HepG2 (cell line): Measurements from ENCODE around the gene MCRIP2.

Source experiments
- ATF1 ChIP-seq: IDR thresholded peaks from 2 replicates; pipeline ENCODE4 v1.6.1; 2016; ENCODE audit warnings: mild to moderate bottlenecking, control low read depth
- CTCF ChIP-seq: sonication (generic); formaldehyde crosslinking; IDR thresholded peaks from 2 replicates; pipeline ENCODE4 v1.5.0; 2020; ENCODE audit warnings: mild to moderate bottlenecking, missing genetic modification reagents, moderate library complexity
- JUND ChIP-seq: sonication (generic); formaldehyde crosslinking; IDR thresholded peaks from 2 replicates; pipeline ENCODE4 v1.8.0; 2022; ENCODE audit warnings: mild to moderate bottlenecking, missing genetic modification reagents
- KLF13 ChIP-seq: sonication (generic); formaldehyde crosslinking; IDR thresholded peaks from 2 replicates; pipeline ENCODE4 v1.4.0; 2020; ENCODE audit warnings: mild to moderate bottlenecking, missing genetic modification reagents
- RAD51 ChIP-seq: fragments of 450-650 bp; IDR thresholded peaks from 2 replicates; pipeline ENCODE4 v1.6.1; 2016; ENCODE audit warnings: borderline replicate concordance
- ZNF841 ChIP-seq: sonication (generic); formaldehyde crosslinking; IDR thresholded peaks from 2 replicates; pipeline ENCODE4 v1.8.1; 2023; ENCODE audit warnings: missing genetic modification reagents, borderline replicate concordance

GRCh38 chr16:595942-596735, 45.5 kb upstream of the MCRIP2 start:
- TF ChIP-seq KLF13 (CRISPR knock-in tag) (no peak), CTCF (no peak), JUND (CRISPR knock-in tag) (no peak), RAD51 (no peak), ZNF841 (CRISPR knock-in tag) (no peak), ATF1 (CRISPR knock-in tag) (no peak)
